Body of pancreas (tissue), 4 donors: ENCODE data around the gene AFF2.

Experiments used
- CTCF ChIP-seq, 7 experiments: fragments of 450-650 bp in 4 of 7; fragments of 200-600 bp in 3 of 7; sonication (generic) in 3 of 7; IDR thresholded peaks; one replicate each; pipeline ENCODE4 v1.5.1; 2016 to 2019; ENCODE audit warnings: antibody characterized with exemption in 7 of 7
- POLR2A ChIP-seq, 3 donors: fragments of 450-650 bp; IDR thresholded peaks; one replicate each; pipeline ENCODE4 v1.6.1; 2016; ENCODE audit warnings: antibody characterized with exemption in 3 of 3, mild to moderate bottlenecking in 2 of 3

- TF ChIP-seq POLR2A (IDR thresholded peaks at IDR 0.05) (no peak), CTCF (IDR thresholded peaks at IDR 0.05) (no peak)
Observed at GRCh38 chrX:148492057-148492456, 8.4 kb upstream of the AFF2 start.
